Measurements from ENCODE around the gene TSPAN9. TPM values are rescaled to one million over a fixed set of nuclear protein-coding genes. Genes with fewer than 3 reads are reported as not detected.
A peak's percentile ranks its signal among the peaks of the same experiment; 100 is the strongest.

TSPAN9 gene
- total and polyA plus RNA-seq, 2 of the 4 experiments (the other 2 are of a cell fraction), result 17.7 to 39.1 TPM

DNA sequence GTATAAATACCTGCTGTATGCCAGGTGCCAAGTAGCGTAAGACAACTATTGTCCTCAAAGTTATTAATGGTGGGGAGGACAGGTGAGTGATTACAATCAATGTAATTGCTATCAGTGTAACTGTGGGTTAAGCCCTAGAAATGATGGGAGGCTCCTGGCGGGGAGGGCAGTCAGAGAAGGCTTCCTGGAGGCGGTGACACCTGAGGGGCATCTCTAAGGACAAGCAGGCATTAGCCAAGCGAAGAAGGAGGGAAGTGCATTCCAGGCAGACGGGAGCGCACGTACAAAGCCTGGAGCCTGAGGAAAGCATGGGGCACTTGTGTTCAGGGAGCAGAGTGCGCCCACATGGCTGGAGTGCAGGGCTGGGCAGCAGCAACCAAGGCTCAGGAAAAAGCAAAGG, 230.9 kb downstream of the TSPAN9 start:
- H2BK5ac ChIP-seq (ENCODE audit: low read depth, low read length, poor library complexity, severe bottlenecking), result no peak overlapping the region
- no peak for ATAC-seq (ENCODE audit: low read depth)
- peaks cover 11% of the 10 kb centered on the region for H3K9me1 ChIP-seq (ENCODE audit: insufficient read depth, low read length)
- peaks cover 4% of the 10 kb centered on the region; the same call in 1 of the 2 replicates for H3K4me1 ChIP-seq (ENCODE audit: control insufficient read depth, insufficient read depth, low read length)
- H2AK9ac ChIP-seq (replicated peaks; ENCODE audit: low read depth, low read length, poor library complexity), result no peak overlapping the region
- H4K8ac ChIP-seq (ENCODE audit: low read depth in 2 of 2, low read length in 2 of 2), result no peak overlapping the region
- H3K14ac ChIP-seq (replicated peaks; ENCODE audit: low read depth, low read length), result no peak overlapping the region
- no peaks in the 10 kb centered on the region for H4K20me1 ChIP-seq (ENCODE audit: insufficient read depth, low read length)
- no peak for TF ChIP-seq RCOR1 (IDR thresholded peaks at IDR 0.05; ENCODE audit: insufficient replicate concordance, low read length)
- dilution Hi-C loops (cut with HindIII; ENCODE audit: low sequenced_read_pairs, unreplicated experiment) (no loop called here), intact Hi-C loops (cut with micrococcal nuclease) (loop anchor here (10.0 kb wide), 2 partner anchors 177 to 567 kb away; partner anchors contain the start of gene PARP11), in situ Hi-C loops (cut with MboI; ENCODE audit: low sequenced_read_pairs) (no loop called here)
- H3K23ac ChIP-seq (ENCODE audit: low read depth, low read length), result no peak overlapping the region
- H3K4ac ChIP-seq (ENCODE audit: low read depth, low read length), result no peak overlapping the region
- no peak overlapping the region for H3K4me2 ChIP-seq (ENCODE audit: low read depth, low read length)
- H2AK5ac ChIP-seq (ENCODE audit: low read depth, low read length), result no peak overlapping the region
- H3K9me3 ChIP-seq (ENCODE audit: control insufficient read depth, insufficient read depth, low read length), result no peaks in the 10 kb centered on the region
- H3K79me1 ChIP-seq (ENCODE audit: low read depth in 1 of 2, low read length in 2 of 2), result no peaks in the 10 kb centered on the region
- H3K4me3 ChIP-seq (ENCODE audit: insufficient read depth, low read depth, low read length), result no peak overlapping the region
- ChIA-PET POLR2A (ENCODE audit: unreplicated experiment) (no interaction called here), CTCF (no interaction called here)
- no peak overlapping the region for H4K91ac ChIP-seq (ENCODE audit: insufficient read depth, low read depth, low read length)
- no peak overlapping the region for H2BK120ac ChIP-seq (ENCODE audit: low read depth, low read length)
- peaks cover 32% of the 10 kb centered on the region for H3K27me3 ChIP-seq (ENCODE audit: control insufficient read depth, insufficient read depth, low read length)
- H2AFZ ChIP-seq (replicated peaks; ENCODE audit: low read length, poor library complexity), result peak overlapping the region; percentile 58
- no peak overlapping the region for H3K27ac ChIP-seq (ENCODE audit: insufficient read depth, low read length)
- no peak overlapping the region for H3K9ac ChIP-seq (ENCODE audit: low read depth, low read length)
- WGBS, 2 experiments (ENCODE audit: extremely low coverage in 2 of 2, insufficient read length in 1 of 2), result 81% methylated on average over 6 of the region's 8 CpGs; no CpG with 5 or more reads in 1 of the 2 experiments
- no peak overlapping the region for H3K56ac ChIP-seq (ENCODE audit: extremely low read depth, insufficient read depth, low read length)
- H3K18ac ChIP-seq (ENCODE audit: low read depth, low read length), result no peak overlapping the region
- no peak overlapping the region for H2BK15ac ChIP-seq (ENCODE audit: low read depth, low read length)
- H2BK20ac ChIP-seq (ENCODE audit: low read depth, low read length), result no peak overlapping the region
- no peak for DNase-seq
- no peak overlapping the region for H4K5ac ChIP-seq (ENCODE audit: low read depth, low read length)
- BruUV-seq (replicated peaks), result no TSS peak
- no peaks in the 10 kb centered on the region for H3K36me3 ChIP-seq (ENCODE audit: control insufficient read depth, insufficient read depth, low read length)
